AG09319 (cell line): ENCODE measurements around the gene LOXL3.

Experiments
- DNase-seq: peaks from one replicate; pipeline ENCODE4 v3.0.0-alpha.2; 2010; ENCODE audit warnings: low read depth; ENCODE audit errors: extremely low read depth
- TF ChIP-seq, protein P1 (sequence below): IDR thresholded peaks from 2 replicates; pipeline ENCODE4 v1.5.1; 2011; ENCODE audit warnings: low read depth, mild to moderate bottlenecking, inconsistent platforms, low read length, moderate library complexity

LOXL3 gene

DNA sequence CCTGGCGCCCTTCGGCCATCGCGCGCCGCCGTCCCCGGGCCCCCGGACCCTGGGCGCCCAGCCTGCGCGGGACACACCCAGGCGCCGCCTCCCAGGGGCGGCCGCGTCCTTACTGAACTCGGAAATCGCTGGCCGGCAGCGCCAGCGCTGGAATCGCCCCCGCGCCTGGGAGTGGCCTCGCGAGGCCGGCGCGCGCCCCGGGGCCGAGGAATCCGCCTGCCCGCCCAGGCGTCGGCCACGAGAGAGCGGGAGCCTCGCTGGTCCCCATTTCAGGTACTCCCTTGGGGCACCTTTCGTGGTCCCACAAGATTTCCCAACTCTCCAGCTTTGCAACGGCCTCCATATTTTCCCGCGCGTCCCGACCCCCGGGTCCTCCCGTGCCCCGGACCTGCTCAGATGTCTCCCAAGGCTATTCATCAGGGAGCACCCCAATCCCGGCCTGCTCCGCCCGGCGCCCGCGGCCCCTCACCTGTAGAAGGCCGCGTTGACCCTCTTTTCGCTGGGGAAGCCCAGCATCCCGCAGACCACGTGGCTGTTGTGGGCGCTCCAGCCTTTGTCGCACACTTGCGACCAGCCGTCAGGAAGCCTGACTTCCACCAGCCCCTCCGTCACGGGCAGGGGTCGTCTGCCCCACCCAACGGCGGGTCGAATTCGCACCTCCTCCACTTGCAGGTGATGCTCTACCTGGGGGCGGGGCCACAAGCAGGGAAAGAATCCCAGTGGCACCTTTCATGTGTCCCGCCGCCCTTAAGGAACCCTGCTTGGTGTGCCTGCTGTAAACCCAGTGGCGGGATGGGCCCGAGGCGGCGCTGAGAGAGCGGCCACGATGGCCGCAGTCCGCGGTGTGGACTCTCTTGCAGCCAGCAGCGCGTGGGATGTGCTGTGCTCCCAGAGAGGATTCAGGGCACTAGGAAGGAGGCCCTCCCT is 4.6 kb downstream of the LOXL3 start:
- DNase-seq = no peak
- TF ChIP-seq, protein P1, sequence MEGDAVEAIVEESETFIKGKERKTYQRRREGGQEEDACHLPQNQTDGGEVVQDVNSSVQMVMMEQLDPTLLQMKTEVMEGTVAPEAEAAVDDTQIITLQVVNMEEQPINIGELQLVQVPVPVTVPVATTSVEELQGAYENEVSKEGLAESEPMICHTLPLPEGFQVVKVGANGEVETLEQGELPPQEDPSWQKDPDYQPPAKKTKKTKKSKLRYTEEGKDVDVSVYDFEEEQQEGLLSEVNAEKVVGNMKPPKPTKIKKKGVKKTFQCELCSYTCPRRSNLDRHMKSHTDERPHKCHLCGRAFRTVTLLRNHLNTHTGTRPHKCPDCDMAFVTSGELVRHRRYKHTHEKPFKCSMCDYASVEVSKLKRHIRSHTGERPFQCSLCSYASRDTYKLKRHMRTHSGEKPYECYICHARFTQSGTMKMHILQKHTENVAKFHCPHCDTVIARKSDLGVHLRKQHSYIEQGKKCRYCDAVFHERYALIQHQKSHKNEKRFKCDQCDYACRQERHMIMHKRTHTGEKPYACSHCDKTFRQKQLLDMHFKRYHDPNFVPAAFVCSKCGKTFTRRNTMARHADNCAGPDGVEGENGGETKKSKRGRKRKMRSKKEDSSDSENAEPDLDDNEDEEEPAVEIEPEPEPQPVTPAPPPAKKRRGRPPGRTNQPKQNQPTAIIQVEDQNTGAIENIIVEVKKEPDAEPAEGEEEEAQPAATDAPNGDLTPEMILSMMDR = no peak

DNA sequence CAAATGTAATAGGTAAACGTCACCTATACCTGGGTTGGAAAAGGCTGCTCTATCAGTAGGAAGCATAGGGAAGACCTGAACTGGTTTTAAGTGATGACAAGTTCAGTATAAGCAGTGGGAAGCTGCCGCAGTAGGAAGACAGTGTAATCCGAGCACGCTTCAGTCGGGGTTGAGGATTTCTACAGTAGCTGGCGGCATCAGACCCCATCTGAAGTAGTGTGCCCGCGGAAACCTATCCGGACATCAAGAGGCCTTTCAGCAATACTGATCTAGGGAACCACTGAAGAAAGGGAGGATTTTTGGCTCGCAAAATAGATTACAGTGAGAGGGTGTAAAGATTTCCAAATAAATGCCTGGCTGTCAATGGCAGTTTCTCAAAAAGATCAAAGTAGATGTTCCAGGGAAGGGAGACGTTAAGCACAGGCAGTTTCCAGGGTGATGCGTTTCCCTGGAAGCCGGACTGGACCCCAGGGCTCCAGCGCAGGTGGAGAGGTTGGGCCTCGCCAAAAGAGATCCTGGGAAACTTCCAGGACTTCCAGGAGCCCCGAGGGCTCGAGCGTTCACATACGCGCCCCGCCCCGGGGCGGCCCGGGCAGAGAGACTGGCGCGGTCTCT is 5.3 kb downstream of the LOXL3 start:
- no peak for DNase-seq
- TF ChIP-seq, protein P1 = no peak

DNA sequence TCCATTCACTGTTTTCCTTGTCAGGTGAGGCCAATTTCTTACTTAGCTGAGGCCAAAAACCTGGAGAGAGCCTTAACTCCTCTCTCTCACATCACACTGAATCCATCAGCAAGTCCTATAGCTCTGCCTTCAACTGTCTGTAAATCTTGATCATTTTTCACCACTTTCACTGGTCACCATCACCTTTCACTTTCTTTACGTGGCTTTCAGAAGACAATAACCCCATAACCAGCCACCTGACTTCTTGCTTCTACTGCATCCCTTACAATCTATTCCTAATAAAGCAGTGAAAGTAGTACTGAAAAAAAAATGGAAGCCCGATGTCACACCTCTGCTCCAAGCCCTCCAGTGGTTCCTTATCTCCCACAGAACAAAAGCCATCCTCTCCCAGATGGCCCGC is 7.7 kb downstream of the LOXL3 start:
- TF ChIP-seq, protein P1 = no peak
- DNase-seq = no peak

DNA sequence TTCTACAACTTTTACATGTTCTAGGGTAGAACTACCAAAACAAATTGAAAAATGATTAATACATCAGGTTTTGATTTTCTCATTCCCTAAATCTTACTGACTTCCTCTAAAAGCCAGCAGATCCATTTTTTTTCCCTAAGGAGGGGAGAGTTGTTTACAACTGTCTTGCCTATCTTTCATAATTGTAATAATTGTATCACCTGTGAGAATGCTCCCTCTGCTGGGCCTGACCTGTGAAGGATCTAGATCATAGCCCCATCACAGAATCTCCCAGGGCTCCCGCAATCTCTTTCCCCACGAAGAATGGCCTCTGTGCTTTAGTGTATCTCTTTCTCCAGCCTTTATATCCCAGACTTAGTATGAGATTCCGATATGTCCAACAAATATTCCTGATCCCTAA is 9.1 kb downstream of the LOXL3 start:
- no peak for DNase-seq
- TF ChIP-seq, protein P1 = no peak

DNA sequence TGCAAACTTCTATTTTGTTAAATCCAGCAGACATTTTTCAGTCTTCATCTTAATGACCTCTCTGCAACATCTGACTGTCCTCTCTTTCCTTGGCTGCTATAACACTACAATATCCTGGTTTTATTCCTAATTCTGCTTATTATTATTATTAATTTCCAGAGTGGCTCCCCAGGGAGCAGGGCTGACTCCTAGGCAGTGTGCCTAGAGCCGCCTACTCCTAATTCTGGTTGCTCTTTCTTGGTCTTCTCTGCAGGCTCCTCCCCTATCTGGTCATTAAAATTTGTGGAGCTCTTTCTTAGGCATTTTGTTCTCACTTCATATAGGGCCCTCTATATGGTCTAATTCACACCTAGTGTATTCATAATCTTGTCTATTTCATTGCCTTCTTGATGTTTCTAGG is 10.8 kb downstream of the LOXL3 start:
- TF ChIP-seq, protein P1 = no peak
- DNase-seq = no peak

DNA sequence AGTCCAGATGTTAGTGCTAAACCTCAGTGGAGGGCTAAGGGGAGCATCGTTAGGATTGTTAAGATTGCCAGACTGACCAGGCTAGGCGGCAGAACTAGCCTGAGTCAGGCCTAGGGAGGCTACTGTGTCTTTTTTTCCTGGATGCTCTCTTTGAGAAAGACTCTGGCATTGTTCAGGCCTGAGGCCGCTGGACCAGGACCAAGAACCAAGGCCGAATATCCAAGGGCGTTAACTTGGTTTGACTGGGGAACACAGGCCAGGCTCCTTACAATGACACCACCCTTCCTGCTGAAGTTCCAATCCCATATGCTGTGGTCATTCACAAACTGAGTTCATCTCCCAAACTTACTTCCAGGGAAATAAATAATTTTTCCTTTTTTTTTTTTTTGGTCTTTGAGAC is 13.5 kb downstream of the LOXL3 start:
- TF ChIP-seq, protein P1 = no peak
- DNase-seq = no peak

DNA sequence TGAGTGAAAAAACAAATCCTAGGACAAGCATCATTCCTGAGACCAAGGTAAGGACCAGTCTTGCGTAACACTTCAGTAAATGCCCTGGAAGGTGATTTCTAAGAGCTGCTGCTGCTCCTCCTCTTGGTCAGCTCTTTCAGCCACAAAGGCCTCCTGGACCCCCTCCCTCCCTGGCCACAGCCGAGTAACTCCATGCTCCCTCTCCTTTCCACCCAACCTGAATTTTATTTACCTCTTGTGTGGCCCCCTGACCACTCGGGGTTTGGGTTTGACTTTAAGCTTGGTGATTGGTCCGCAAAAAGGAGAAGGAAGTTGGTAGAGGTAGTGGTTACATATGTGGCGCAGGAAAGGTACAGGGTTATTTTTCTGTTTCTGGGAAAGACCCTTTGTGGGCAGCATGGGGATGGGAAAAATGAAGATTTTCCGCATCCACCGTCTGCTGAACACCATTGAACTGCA is 14.8 kb downstream of the LOXL3 start:
- no peak for DNase-seq
- TF ChIP-seq, protein P1 = no peak
